HL-60 (cell line): ENCODE measurements around the gene CFAP73.

Source experiments
- POLR2AphosphoS5 ChIP-seq: IDR thresholded peaks from 2 replicates; pipeline ENCODE4 v1.6.1; 2012; ENCODE audit warnings: low read depth
- REST ChIP-seq: IDR thresholded peaks from 2 replicates; pipeline ENCODE4 v1.6.1; 2012; ENCODE audit warnings: low read depth; ENCODE audit not compliant: insufficient replicate concordance
- TF ChIP-seq, protein P1 (sequence below): IDR thresholded peaks from one replicate; pipeline ENCODE4 v1.5.1; 2011; ENCODE audit warnings: low read length, control low read depth, inconsistent platforms; ENCODE audit not compliant: insufficient read depth

GRCh38 chr12:113159937-113160336 is 10.4 kb downstream of the CFAP73 start:
- TF ChIP-seq, protein P1, sequence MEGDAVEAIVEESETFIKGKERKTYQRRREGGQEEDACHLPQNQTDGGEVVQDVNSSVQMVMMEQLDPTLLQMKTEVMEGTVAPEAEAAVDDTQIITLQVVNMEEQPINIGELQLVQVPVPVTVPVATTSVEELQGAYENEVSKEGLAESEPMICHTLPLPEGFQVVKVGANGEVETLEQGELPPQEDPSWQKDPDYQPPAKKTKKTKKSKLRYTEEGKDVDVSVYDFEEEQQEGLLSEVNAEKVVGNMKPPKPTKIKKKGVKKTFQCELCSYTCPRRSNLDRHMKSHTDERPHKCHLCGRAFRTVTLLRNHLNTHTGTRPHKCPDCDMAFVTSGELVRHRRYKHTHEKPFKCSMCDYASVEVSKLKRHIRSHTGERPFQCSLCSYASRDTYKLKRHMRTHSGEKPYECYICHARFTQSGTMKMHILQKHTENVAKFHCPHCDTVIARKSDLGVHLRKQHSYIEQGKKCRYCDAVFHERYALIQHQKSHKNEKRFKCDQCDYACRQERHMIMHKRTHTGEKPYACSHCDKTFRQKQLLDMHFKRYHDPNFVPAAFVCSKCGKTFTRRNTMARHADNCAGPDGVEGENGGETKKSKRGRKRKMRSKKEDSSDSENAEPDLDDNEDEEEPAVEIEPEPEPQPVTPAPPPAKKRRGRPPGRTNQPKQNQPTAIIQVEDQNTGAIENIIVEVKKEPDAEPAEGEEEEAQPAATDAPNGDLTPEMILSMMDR: no peak
- TF ChIP-seq REST (no peak), POLR2AphosphoS5 (no peak)
